ENCODE results near the gene CAPN10.

DNA sequence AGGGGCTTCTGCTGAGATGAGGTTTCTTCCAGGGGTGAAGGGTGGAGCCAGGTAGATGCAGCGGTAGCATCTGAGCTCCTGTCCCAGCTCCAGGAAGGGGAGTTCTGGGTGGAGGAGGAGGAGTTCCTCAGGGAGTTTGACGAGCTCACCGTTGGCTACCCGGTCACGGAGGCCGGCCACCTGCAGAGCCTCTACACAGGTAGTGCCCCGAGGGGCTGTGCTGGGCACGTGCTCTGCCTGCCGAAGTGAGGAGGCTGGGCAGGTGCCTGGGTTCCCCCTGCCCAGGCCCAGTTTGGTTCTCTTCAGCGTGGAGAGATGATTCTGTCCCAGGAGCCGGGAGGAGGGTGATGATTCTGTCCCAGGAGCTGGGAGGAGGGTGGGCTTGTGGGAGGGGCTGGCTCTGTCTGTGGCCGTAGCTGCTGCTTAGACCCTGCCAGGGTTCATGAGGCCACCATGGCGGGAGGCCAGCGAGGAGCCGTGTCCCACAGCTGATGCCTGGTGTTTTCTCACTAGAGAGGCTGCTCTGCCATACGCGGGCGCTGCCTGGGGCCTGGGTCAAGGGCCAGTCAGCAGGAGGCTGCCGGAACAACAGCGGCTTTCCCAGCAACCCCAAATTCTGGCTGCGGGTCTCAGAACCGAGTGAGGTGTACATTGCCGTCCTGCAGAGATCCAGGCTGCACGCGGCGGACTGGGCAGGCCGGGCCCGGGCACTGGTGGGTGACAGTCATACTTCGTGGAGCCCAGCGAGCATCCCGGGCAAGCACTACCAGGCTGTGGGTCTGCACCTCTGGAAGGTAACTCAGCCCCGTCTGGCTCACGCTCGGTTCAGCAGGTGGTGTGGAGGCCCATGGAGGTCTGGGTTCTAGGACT is 8.2 kb downstream of the CAPN10 start:
- TF ChIP-seq, protein P1, sequence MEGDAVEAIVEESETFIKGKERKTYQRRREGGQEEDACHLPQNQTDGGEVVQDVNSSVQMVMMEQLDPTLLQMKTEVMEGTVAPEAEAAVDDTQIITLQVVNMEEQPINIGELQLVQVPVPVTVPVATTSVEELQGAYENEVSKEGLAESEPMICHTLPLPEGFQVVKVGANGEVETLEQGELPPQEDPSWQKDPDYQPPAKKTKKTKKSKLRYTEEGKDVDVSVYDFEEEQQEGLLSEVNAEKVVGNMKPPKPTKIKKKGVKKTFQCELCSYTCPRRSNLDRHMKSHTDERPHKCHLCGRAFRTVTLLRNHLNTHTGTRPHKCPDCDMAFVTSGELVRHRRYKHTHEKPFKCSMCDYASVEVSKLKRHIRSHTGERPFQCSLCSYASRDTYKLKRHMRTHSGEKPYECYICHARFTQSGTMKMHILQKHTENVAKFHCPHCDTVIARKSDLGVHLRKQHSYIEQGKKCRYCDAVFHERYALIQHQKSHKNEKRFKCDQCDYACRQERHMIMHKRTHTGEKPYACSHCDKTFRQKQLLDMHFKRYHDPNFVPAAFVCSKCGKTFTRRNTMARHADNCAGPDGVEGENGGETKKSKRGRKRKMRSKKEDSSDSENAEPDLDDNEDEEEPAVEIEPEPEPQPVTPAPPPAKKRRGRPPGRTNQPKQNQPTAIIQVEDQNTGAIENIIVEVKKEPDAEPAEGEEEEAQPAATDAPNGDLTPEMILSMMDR (IDR thresholded peaks at IDR 0.05): no peak
- no peak for TF ChIP-seq POLR2A (IDR thresholded peaks at IDR 0.05)
